Stimulated activated CD8-positive, alpha-beta memory T cell treated with anti-CD3 and anti-CD28 coated beads, Interleukin-12 subunit alpha, Interleukin-12 subunit beta, amount 100 ng/mL, for 1 hour (primary cell): Measurements from ENCODE around the gene ZC3H18.

ENCODE experiments used
- DNase-seq: peaks from one replicate; pipeline ENCODE4 v3.0.0-alpha.2; 2020; ENCODE audit warnings: low read depth

Gene ZC3H18

GRCh38 chr16:88532434-88533241 lies 37.6 kb upstream of the ZC3H18 start:
- DNase-seq: no peak

DNA sequence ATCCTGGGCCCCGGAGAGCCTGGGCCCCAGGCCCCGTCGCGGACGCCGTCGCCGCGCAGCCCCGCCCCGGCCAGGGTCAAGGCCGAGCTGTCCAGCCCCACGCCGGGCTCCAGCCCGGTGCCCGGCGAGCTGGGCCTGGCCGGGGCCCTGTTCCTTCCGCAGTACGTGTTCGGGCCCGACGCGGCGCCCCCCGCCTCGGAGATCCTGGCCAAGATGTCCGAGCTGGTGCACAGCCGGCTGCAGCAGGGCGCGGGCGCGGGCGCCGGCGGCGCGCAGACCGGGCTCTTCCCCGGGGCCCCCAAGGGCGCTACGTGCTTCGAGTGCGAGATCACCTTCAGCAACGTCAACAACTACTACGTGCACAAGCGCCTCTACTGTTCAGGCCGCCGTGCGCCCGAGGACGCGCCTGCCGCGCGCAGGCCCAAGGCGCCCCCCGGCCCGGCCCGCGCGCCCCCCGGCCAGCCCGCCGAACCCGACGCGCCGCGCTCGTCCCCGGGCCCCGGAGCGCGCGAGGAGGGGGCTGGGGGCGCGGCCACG lies 36.8 kb upstream of the ZC3H18 start:
- no peak for DNase-seq

DNA sequence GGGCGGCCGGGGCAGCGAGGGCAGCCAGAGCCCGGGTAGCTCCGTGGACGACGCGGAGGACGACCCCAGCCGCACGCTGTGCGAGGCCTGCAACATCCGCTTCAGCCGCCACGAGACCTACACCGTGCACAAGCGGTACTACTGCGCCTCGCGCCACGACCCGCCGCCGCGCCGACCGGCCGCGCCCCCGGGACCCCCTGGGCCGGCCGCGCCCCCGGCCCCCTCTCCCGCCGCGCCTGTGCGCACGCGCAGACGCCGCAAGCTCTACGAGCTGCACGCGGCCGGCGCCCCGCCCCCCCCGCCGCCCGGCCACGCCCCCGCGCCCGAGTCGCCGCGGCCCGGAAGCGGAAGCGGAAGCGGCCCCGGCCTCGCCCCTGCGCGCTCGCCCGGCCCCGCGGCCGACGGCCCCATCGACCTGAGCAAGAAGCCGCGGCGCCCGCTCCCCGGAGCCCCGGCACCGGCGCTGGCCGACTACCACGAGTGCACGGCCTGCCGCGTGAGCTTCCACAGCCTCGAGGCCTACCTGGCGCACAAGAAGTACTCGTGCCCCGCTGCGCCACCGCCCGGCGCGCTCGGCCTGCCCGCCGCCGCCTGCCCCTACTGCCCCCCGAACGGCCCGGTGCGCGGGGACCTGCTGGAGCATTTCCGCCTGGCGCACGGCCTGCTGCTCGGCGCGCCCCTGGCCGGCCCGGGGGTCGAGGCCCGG lies 36.1 kb upstream of the ZC3H18 start:
- DNase-seq: peak; percentile 57

- DNase-seq: no peak
Observed at GRCh38 chr16:88534638-88535190, 35.5 kb upstream of the ZC3H18 start.

GRCh38 chr16:88535191-88535856 lies 34.9 kb upstream of the ZC3H18 start:
- no peak for DNase-seq

DNA sequence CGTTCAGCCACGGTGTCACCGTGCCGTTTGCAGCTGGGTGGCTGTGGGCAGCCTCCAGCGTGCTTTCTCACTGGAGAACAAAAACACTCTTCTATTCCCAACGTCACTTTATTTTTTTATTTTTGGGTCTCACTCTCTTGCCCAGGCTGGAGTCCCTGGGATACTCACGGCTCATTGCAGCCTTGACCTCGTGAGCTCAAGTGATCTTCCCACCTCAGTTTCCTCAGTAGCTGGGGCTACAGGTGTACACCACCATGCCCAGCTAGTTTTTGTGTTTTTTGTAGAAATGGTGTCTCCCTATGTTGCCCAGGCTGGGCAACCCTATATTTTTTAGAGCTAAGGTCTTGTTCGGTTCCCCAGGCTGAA lies 34.4 kb upstream of the ZC3H18 start:
- no peak for DNase-seq

DNA sequence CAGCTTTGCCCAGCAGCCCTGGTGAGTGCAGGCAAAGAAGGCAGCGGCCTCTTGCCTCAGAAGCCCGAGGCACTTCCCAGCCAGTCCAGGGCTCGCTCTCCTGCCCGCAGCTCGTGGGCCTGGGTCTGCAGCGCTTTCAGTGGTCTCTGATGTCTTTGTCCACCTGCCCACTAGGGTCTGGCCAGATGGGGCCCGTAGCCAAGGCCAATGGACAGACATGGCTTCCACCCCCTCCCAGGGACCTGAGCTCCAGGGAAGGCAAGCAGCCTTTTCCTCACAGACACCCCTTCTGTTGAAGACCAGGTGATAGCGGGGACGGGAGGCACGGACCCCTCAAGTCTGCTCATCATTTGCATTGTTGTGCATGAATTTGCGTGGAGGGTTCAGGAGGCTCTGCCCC lies 33.7 kb upstream of the ZC3H18 start:
- no peak for DNase-seq

GRCh38 chr16:88536971-88537751 lies 33.0 kb upstream of the ZC3H18 start:
- no peak for DNase-seq

- DNase-seq: no peak
Observed at GRCh38 chr16:88537859-88538258, 32.3 kb upstream of the ZC3H18 start.

- no peak for DNase-seq
Observed at GRCh38 chr16:88538366-88539060, 31.7 kb upstream of the ZC3H18 start.

- DNase-seq: no peak
Observed at GRCh38 chr16:88539261-88539651, 30.9 kb upstream of the ZC3H18 start.

DNA sequence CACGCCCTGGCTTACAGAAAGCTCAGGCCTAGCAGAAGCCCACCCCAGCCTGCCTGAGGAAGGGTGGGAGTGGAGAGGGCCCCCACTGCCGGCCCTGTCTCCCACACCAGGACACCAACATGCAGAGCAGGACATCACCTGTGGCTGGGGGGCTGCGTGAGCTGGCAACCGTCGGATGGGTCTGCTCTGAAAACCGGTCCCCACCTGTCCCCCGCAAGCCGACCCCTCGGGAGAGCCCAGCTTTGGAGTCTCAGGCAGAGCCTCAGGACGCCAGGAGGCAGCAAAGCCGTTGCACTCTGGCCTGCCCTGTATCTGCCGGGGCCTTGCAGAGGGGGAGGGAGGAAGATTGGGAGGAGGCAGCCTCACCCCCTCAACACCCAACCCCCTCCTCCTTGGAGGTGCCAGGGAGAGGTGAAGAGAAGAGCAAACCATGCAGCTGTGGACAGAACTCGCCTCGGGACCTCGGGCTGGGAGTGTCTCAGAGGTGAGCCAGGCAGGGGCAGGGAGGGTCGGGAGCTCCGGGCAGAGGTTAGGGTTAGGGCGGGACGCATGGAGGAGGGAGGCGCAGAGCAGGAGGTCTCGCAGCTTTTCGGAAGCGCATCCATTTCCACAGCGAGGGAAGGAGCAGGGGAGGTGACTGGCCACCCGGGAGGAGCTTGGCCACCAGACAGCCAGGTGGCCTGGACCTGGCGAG lies 30.4 kb upstream of the ZC3H18 start:
- no peak for DNase-seq

- no peak for DNase-seq
Observed at GRCh38 chr16:88540346-88540977, 29.7 kb upstream of the ZC3H18 start.

DNA sequence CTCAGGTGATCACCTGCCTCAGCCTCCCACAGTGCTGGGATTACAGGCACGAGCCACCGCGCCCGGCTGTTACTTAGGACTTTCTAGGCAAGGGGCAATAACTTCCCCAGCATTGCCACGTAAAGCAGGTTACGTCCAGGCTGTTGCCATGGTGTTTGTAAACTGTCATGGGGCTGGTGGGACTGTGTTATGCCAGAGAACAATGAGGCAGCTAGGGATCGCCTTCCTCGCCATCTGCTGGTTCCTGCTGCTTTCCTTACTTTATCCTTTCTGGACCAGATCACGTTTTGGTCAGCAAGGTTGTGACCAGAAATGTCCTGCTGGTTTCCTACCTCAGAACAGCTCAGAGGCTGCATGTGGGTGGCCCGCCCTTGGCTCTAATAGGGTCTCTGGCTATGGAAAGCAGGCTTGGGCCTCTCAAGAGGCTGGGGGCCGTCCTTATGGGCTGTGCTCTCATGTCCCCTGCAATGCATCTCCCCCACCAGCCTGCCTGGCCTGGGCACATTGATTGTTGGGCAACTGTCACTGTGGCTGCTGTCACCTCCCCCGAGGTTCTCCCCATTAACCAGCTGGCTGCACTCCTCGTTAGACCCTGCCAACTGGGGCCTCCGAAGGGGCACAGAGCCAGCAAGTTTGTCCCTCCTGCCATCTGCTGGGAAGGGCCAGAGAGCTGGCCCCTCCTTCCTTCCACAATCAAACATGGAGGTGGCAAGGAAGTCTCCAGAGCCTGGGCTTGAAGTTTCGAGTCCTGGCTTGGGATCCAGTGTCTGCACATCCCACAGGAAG lies 28.2 kb upstream of the ZC3H18 start:
- DNase-seq: no peak

DNA sequence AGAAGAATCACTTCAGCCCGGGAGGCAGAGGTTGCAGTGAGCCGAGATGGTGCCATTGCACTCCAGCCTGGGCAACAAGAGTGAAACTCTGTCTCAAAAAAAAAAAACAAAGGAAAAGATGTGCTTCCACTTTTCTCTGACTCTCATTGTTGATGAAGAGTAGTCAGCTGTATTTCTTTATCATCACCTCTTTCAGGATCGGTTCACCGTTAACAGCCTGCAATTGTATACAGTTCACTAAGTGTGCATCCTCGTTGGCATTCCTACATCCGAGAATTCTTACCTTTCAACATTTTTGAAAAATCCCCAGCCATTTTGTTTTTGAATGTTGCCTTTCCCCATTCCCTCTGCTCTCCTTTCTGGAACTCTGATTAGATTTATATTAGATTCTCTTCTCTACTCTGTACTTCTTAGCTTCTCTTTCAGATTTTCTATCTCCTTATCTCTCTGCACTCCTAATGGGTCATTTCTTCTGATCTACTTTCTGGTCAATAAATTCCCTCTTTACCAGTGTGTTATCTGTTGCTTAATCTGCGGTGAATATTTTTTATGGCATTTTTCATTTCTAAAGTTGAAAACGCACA lies 26.9 kb upstream of the ZC3H18 start:
- DNase-seq: no peak

- DNase-seq: no peak
Observed at GRCh38 chr16:88545781-88546180, 24.4 kb upstream of the ZC3H18 start.

DNA sequence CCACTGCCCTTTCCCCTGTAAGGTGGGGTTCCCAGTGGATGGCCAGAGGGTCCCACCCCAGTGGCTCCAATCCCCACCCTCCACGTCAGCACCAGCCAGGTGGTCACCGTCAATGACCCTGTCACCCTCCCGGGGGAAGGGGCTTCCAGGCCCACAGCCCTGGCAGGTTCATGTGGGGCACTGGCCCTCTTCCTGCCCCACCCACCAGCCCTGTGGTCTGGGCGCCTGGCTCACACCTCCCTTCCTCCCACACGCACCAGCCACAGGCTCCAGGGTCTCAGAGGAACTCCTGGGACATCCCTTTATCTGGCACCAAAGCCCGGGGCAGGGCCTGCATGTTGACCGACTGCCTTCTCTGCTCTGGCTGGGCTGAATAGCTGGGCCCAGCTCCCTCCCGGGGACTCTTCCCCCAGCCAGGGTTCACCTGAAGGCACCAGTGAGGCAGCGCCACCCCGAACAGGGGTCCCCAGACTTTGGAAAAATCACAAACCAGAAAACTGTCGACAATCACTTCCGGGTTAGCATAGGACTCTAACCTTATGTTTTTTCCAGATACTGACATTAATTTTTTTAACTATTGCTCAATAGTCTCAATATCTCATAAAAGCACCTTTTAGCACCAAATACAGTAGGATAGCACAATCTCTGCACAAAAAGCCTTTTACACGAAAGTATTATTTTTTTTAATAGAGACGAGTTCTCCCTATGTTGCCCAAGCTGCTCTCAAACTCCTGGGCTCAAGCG lies 21.9 kb upstream of the ZC3H18 start:
- no peak for DNase-seq

DNA sequence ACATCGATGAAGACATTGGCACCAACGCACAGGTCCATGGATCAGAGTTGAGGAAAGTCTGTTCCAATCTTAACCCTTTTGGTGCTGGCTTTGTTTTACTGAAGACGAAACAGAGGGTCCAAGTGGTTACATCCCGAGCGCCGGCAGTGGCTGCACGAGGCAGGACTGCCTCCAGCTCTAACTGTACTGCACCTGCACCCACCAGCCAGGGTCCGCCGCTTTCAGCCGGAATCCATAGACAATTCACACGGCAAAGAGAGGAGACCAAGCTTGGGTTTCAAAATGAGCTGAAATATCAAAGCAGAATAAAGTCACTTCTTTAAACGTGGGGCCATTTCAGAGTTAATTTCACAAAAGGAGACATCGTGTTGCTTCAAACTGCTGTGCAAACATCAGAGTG lies 21.2 kb upstream of the ZC3H18 start:
- DNase-seq: no peak
